SJCRH30 (cell line): Measurements from ENCODE around the gene DHRSX. TPM values are rescaled to one million over a fixed set of nuclear protein-coding genes. Genes with fewer than 3 reads are reported as not detected.
"Not testable (repeated sequence)": the region's sequence is repeated elsewhere in the genome, so short reads cannot be mapped to it uniquely, and the experiment has no call there.

Experiments used
- DNase-seq, 2 experiments: peaks; one replicate each; pipeline ENCODE4 v3.0.0-alpha.2; 2015 to 2020
- H3K27ac ChIP-seq: fragments of 250-450 bp; sonication (Bioruptor Pico); 2 replicates; pipeline ENCODE4 v1.5.1; 2020; ENCODE audit warnings: mild to moderate bottlenecking, moderate library complexity
- H3K27me3 ChIP-seq: fragments of 250-450 bp; sonication (Bioruptor Pico); 2 replicates; pipeline ENCODE4 v1.5.1; 2020; ENCODE audit warnings: mild to moderate bottlenecking, moderate library complexity
- H3K36me3 ChIP-seq: fragments of 250-450 bp; sonication (Bioruptor Pico); 2 replicates; pipeline ENCODE4 v1.5.1; 2020; ENCODE audit warnings: mild to moderate bottlenecking, moderate library complexity
- H3K4me1 ChIP-seq: fragments of 250-450 bp; sonication (Bioruptor Pico); 2 replicates; pipeline ENCODE4 v1.5.1; 2020; ENCODE audit warnings: mild to moderate bottlenecking, moderate library complexity
- H3K4me3 ChIP-seq: fragments of 250-450 bp; sonication (Bioruptor Pico); 2 replicates; pipeline ENCODE4 v1.5.1; 2020; ENCODE audit warnings: mild to moderate bottlenecking, moderate library complexity
- H3K9me3 ChIP-seq: fragments of 250-450 bp; sonication (Bioruptor Pico); replicated peaks from 2 replicates; pipeline ENCODE4 v1.5.1; 2020; ENCODE audit warnings: mild to moderate bottlenecking, moderate library complexity
- total RNA-seq: library from RNA; depleted of rRNA; stranded (reverse); fragments of >200 nt; shearing (Covaris generic); gene quantifications from 2 replicates; pipeline ENCODE4 v1.2.3, GENCODE V29; 2014

Gene DHRSX
- total RNA-seq, 1 experiment from 2014 or later = 12.0 TPM

DNA sequence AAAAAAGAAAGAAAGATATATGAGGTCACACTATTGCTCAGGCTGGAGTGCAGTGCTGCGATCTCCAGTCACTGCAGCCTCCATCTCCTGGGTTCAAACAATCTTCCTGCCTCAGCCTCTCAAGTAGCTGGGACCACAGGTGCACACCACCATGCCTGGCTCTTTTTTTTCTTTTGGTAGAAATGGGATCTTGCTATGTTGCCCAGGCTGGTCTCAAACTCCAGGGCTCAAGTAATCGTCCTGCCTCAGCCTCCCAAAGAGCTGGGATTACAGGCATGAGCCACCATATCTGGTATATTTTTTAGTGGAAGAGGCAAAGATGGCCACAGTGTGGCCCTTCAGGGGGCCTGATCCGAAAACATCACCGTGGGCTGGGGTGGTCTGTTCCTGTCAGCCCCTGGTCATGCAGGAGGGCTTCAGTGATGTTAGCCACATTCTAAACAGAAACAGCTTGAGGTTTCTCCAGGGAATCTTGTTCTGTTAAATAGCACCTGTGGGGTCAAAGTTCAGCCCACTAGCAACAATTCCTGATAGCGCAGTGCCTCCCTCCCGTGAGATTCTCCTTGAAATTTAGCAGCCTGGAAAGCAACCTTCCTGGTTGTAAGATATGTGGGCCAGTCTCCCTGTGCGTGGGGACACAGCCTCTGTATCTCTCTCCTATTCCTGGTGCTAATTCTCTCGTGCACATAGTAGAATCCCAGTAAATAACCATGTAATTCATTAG is 7.3 kb upstream of the DHRSX start:
- no peaks in the 10 kb centered on the region for H3K36me3 ChIP-seq
- no peaks in the 10 kb centered on the region for H3K9me3 ChIP-seq
- H3K27me3 ChIP-seq = no peaks in the 10 kb centered on the region
- no peak overlapping the region for H3K27ac ChIP-seq
- DNase-seq = no peak
- no peak overlapping the region for H3K4me3 ChIP-seq
- no peaks in the 10 kb centered on the region for H3K4me1 ChIP-seq

DNA sequence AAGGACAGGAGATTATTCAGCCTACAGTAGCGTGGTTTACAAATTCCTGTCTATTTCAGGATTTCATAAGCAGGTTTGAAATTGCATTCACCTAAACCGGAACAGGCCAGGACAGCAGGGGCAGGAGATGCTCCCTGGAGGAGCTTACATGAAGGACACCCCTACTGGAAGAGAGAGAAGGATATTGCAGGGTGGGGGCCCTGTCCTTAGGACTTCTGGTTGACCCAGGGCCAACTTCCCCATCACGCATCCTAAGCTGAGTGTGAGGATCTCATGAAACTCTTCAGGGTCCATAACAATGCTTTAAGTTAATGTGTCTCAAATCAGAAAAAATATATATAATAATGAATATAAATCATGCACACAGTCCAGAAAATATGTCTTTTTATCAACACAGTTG is 6.4 kb upstream of the DHRSX start:
- Histone ChIP-seq H3K9me3 (no peaks in the 10 kb centered on the region), H3K4me3 (no peak overlapping the region), H3K27ac (no peak overlapping the region), H3K27me3 (no peaks in the 10 kb centered on the region), H3K36me3 (no peaks in the 10 kb centered on the region), H3K4me1 (no peaks in the 10 kb centered on the region; the same call in 1 of the 2 replicates)
- DNase-seq = no peak

GRCh38 chrX:2505341-2505740 is 4.6 kb upstream of the DHRSX start:
- H3K9me3 ChIP-seq, H3K27ac ChIP-seq, H3K27me3 ChIP-seq, H3K4me3 ChIP-seq, H3K36me3 ChIP-seq, H3K4me1 ChIP-seq, DNase-seq: not testable (repeated sequence)

DNA sequence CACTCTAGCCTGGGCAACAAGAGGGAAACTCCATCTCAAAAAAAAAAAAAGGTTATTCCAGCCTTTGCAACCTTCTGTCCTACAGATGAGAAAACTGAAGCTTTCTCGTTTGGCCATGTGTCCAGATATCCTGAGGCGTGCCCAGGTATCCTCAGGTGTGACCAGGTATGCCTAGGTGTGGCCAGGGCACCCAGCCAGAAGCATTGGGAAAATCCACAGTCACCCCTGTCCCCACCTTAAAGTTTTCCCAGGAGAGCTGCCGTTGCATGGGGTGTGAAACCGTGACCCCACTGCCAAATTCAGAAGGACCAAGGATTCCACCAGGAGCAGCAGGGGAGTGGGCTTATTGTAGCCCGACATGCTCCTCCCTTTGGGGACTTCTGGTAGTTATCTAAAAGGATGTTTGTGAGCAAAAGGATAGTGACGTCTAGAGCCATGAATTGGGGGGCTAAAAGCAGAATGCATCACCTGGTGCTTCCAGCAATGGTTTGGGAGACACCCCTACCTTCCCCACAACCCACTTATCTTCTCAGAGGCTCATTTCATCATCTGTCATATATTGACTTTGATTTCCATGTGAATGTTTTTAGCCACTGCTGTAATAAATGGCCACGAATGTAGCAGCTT is 4.0 kb upstream of the DHRSX start:
- Histone ChIP-seq H3K36me3 (no peaks in the 10 kb centered on the region), H3K4me1 (no peaks in the 10 kb centered on the region; the same call in 1 of the 2 replicates), H3K27me3 (no peaks in the 10 kb centered on the region), H3K27ac (no peak overlapping the region), H3K4me3 (no peak overlapping the region), H3K9me3 (no peaks in the 10 kb centered on the region)
- no peak for DNase-seq

DNA sequence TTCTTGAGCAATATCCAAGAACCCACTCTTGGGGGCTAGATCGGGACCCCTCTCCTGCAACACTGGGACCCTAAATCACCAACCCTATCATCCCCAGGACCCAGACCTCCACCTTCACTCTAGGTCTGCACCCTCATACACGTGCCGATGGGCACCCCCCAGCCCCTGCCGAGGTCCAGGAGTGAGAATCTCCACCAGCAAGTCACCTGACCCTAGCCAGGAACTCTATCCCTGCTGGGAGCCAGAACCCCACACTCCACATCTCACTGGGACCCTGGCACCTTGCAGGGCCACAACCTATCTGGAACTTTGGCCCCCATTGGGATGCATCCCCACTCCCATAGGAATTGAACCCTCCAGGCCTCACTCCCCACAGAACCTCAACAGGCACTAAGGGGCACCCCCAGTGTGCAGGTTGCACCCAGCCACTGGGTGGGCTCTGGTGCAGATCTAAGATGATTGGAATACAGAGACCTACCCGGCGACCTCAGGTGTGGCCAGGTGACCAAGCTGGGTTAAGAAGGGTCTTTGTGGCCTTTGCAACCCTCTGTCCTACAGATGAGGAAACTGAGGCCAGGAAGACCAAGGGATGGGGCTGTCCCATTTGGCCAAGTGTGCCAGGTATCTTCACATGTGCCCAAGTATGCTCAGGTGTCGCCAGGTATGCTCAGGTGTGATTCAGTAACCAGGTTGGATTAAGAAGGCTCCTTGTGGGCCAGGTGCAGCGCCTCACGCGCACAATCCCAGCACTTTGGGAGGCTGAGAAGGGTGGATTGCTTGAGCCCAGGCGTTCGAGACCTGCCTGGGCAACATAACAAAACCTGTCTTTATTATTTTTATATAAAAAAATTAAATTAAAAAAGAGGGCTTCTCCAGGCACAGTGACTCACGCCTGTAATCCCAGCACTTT is 3.1 kb upstream of the DHRSX start:
- Histone ChIP-seq H3K27me3 (no peaks in the 10 kb centered on the region), H3K4me1 (no peaks in the 10 kb centered on the region; the same call in 1 of the 2 replicates), H3K36me3 (no peaks in the 10 kb centered on the region), H3K27ac (no peak overlapping the region), H3K9me3 (no peaks in the 10 kb centered on the region), H3K4me3 (no peak overlapping the region)
- DNase-seq = no peak

GRCh38 chrX:2502668-2503519 is 2.1 kb upstream of the DHRSX start:
- Histone ChIP-seq H3K27me3 (no peaks in the 10 kb centered on the region), H3K4me3 (peak overlapping the region; percentile 38), H3K36me3 (peaks cover under 1% of the 10 kb centered on the region; the same call in 1 of the 2 replicates), H3K9me3 (no peaks in the 10 kb centered on the region), H3K4me1 (peaks cover 3% of the 10 kb centered on the region; the same call in 1 of the 2 replicates), H3K27ac (peak overlapping the region; percentile 40)
- DNase-seq = peak in 1 of 2 experiments; percentile 33

DNA sequence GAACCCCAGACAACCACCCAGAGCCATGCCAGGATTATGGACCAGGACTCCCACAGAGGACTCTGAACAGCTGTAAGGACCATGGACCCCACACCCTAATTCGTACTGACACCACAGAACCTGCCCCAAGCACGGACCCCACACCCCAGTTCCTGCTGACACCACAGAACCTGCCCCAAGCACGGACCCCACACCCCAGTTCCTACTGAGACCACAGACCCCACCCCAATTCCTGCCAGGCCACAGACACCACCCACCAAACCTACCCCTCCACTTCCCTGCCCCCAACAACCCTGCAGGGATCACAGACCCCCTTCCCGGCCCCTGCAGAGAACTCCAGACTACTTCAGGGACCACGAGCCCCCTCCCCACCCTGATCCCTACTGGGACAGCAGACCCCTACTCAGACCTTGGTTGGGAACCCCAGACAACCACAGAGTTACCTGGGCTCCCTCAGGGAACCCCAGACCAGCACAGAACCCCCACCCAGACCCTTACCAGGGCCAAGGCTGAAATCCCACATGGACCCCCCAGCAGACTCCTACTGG is 1.4 kb upstream of the DHRSX start:
- H3K4me3 ChIP-seq = peak overlapping the region; percentile 38
- H3K36me3 ChIP-seq = peaks cover 6% of the 10 kb centered on the region
- H3K4me1 ChIP-seq = peaks cover 6% of the 10 kb centered on the region; the same call in 1 of the 2 replicates
- no peaks in the 10 kb centered on the region for H3K27me3 ChIP-seq
- DNase-seq = no peak
- peak overlapping the region; percentile 40; the same call in 1 of the 2 replicates for H3K27ac ChIP-seq
- H3K9me3 ChIP-seq = no peaks in the 10 kb centered on the region

DNA sequence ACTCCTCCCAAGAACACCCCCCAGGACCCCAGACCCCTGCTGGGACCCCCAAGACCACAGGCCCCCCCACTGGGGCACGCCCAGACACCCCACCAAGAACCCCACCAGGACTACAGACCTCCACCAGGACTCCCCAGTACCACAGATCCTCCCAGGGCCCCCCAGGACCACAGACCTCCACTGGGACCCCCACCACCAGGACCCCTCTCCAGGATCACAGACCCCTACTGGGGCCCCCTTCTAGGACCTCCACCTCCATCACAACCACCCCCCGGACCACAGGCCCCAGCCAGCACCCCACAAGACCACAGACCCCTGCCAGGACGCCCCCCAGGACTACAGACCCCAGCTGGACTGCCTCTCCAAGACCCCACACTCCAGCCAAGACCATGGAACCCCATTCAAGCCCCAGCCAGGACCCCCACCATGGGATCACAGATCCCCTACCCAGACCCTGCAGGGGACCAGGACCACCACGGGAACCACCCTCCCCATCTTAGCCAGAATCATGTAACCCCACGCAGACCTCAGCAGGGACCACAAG is 855 bp upstream of the DHRSX start:
- Histone ChIP-seq H3K9me3 (no peaks in the 10 kb centered on the region), H3K27ac (no peak overlapping the region), H3K4me3 (peak overlapping the region; percentile 91), H3K27me3 (no peaks in the 10 kb centered on the region), H3K4me1 (peaks cover 6% of the 10 kb centered on the region; the same call in 1 of the 2 replicates), H3K36me3 (peaks cover 6% of the 10 kb centered on the region)
- no peak for DNase-seq

DNA sequence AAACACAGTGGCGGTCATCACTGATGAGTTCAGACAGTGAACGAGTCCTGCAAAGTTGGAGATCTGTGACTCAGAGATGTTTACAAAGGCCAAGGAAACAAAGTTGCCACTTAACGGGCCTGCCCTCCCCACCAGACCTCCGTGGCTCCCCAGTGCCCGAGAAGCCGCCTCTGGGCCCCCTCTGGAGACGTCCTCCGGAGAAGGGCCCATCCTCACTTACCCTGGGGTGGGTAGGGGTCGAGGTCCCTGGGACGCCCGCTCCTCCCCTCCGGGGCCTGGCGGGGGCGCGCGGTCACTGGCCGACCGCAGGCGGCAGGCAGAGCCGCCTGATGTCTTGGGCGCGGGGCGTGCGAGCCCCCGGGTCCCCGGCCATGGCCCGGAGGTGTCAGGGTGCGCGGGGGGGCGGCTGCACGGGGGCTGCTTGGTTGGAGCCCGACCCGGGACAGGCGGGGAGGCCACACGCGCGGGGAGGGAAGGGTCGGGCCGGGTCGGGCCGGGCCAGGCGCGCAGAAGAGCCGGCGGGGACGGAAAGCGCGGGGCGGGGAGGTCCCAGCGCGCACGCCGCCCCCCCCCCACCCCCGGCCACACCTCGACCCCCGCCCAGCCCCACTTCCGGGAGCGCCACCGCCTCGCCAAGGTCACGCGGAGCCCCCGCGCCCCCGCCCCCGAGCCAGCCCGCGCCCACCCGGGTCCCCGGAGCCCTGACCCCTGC is 529 bp downstream of the DHRSX start:
- peaks cover 6% of the 10 kb centered on the region for H3K36me3 ChIP-seq
- DNase-seq = peak; percentile 30 to 37
- peak overlapping the region; percentile 91 for H3K4me3 ChIP-seq
- H3K27ac ChIP-seq = peak overlapping the region; percentile 68
- H3K9me3 ChIP-seq = no peaks in the 10 kb centered on the region
- H3K4me1 ChIP-seq = peaks cover 6% of the 10 kb centered on the region; the same call in 1 of the 2 replicates
- no peaks in the 10 kb centered on the region for H3K27me3 ChIP-seq

- DNase-seq = no peak
- no peaks in the 10 kb centered on the region for H3K27me3 ChIP-seq
- H3K4me3 ChIP-seq = peak overlapping the region; percentile 91
- peaks cover 6% of the 10 kb centered on the region; the same call in 1 of the 2 replicates for H3K4me1 ChIP-seq
- H3K27ac ChIP-seq = peak overlapping the region; percentile 68; the same call in 1 of the 2 replicates
- H3K9me3 ChIP-seq = no peaks in the 10 kb centered on the region
- H3K36me3 ChIP-seq = peaks cover 6% of the 10 kb centered on the region
Measured at GRCh38 chrX:2499507-2499906, 1.3 kb downstream of the DHRSX start.

GRCh38 chrX:2498781-2499302 is 1.9 kb downstream of the DHRSX start:
- Histone ChIP-seq H3K4me3 (0 out of 2 replicates have a peak overlapping the region, but pooled peaks have one; percentile 91), H3K27ac (no peak overlapping the region)
- DNase-seq = no peak

DNA sequence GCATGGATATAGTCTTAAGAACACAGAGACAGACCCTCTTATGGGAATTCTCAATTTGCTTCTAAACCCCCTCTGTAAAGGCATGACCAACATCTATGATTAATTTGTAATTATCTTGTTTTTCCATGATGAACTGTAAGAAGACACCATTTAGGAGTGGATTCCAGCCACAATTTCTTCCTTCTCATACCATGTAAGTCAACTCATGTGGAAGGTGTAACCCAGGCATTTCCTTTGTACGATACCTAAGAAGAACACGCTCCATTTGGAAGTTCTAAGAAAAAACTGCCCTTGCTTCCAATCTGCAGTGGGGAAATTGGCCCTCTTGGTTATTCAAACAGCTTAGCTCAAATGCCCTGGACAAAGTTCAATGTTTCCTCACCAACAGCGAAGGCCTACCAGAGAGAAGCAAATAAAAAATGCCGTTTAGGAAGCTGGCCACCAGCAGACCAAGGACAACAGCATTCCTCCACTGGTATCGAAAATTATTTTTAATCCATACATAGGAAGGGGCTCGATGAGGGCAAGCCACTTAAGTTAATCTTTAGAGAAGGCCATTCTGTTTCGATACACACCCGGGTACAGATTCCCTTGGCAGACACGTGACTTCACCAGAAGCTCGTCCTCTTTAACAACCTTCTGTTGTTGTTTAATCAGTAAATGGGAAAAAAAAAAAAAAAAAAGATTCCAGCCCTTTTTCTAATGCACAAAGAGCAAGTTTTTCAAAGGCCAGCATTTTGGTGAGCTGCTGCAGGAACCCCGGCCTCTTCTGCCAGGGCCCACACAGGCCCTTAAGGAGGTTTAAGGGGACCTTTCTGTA is 2.6 kb downstream of the DHRSX start:
- Histone ChIP-seq H3K27ac (no peak overlapping the region), H3K27me3 (no peaks in the 10 kb centered on the region)
- no peak for DNase-seq

More at GRCh38 chrX:2498781-2499302, 1.9 kb downstream of the DHRSX start:
- H3K27me3 ChIP-seq = no peaks in the 10 kb centered on the region
- no peaks in the 10 kb centered on the region for H3K9me3 ChIP-seq
- H3K36me3 ChIP-seq = peaks cover 11% of the 10 kb centered on the region
- peaks cover 6% of the 10 kb centered on the region; the same call in 1 of the 2 replicates for H3K4me1 ChIP-seq

More for the DNA sequence above, 2.6 kb downstream of the DHRSX start:
- Histone ChIP-seq H3K4me1 (peaks cover 6% of the 10 kb centered on the region; the same call in 1 of the 2 replicates), H3K4me3 (no peak overlapping the region), H3K36me3 (peaks cover 11% of the 10 kb centered on the region), H3K9me3 (no peaks in the 10 kb centered on the region)
